ENCODE results near the gene TMIGD1.

DNA sequence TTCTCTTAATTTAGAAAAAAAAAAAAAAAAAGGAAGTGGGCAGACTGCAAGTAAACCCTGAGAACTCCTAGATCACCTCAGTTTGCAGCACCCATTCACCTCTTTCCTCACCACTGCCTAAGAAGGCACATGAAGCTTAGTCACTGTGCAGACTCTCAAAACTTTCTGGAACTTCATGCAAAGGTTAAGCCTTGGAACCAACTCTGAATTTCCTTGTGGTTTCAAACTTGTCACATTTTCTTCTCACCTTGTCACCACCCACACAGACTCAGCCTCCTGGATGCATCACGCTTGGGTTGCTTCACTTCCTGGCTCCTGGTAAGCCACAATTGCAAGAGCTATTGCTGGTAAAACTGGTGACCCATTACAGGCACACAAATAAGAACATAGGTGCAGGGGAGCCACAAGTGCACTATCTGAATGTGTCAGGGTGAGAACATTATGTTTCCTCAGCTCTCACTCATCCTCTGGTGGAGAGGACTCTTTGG, 29.9 kb upstream of the TMIGD1 start:
- TF ChIP-seq YY1 (IDR thresholded peaks at IDR 0.05; ENCODE audit: insufficient read depth, insufficient read length) (no peak), ZNF274 (IDR thresholded peaks at IDR 0.05; ENCODE audit: low read depth, low read length) (no peak)
